Stomach (tissue), 4 donors: ENCODE data around the gene TMPRSS7.

ENCODE experiments used
- CTCF ChIP-seq, 7 experiments: fragments of 450-650 bp in 4 of 7; fragments of 200-600 bp in 3 of 7; sonication (generic) in 3 of 7; IDR thresholded peaks; one replicate each; pipeline ENCODE4 v1.5.1; 2016 to 2019; ENCODE audit warnings: antibody characterized with exemption in 7 of 7, control low read depth in 2 of 7, mild to moderate bottlenecking in 1 of 7
- POLR2AphosphoS5 ChIP-seq, 3 donors: sonication (generic); formaldehyde crosslinking; IDR thresholded peaks; one replicate each; pipeline ENCODE4 v1.6.1; 2016; ENCODE audit warnings: antibody characterized with exemption in 3 of 3

GRCh38 chr3:112047264-112047663, 12.7 kb downstream of the TMPRSS7 start:
- no peak for TF ChIP-seq CTCF (IDR thresholded peaks at IDR 0.05)
- TF ChIP-seq POLR2AphosphoS5 (IDR thresholded peaks at IDR 0.05) = no peak
